GM21619 (cell line): Measurements from ENCODE around the gene RARRES2.
"Not testable (repeated sequence)": the region's sequence is repeated elsewhere in the genome, so short reads cannot be mapped to it uniquely, and the experiment has no call there.

Experiments
- ATAC-seq: cut with Tn5 transposase; IDR thresholded peaks from one replicate; pipeline ENCODE4 v1.9.1; 2021; ENCODE audit not compliant: unreplicated experiment

Gene RARRES2

GRCh38 chr7:150322114-150322832, 19.2 kb downstream of the RARRES2 start:
- peak; percentile 23 for ATAC-seq

GRCh38 chr7:150321788-150322113, 19.7 kb downstream of the RARRES2 start:
- no peak for ATAC-seq

GRCh38 chr7:150317748-150318444, 23.5 kb downstream of the RARRES2 start:
- no peak for ATAC-seq

- ATAC-seq, result not testable (repeated sequence)
Observed at GRCh38 chr7:150316987-150317386, 24.4 kb downstream of the RARRES2 start.

- no peak for ATAC-seq
Observed at GRCh38 chr7:150314639-150315239, 26.7 kb downstream of the RARRES2 start.

- ATAC-seq, result no peak
Observed at GRCh38 chr7:150313870-150314269, 27.6 kb downstream of the RARRES2 start.

GRCh38 chr7:150313367-150313809, 28.0 kb downstream of the RARRES2 start:
- no peak for ATAC-seq

GRCh38 chr7:150312649-150313366, 28.6 kb downstream of the RARRES2 start:
- ATAC-seq, result not testable (repeated sequence)

GRCh38 chr7:150311711-150312110, 29.7 kb downstream of the RARRES2 start:
- no peak for ATAC-seq

- ATAC-seq, result no peak
Observed at GRCh38 chr7:150311146-150311545, 30.3 kb downstream of the RARRES2 start.

GRCh38 chr7:150308575-150308974, 32.9 kb downstream of the RARRES2 start:
- ATAC-seq, result no peak

- ATAC-seq, result no peak
Observed at GRCh38 chr7:150307904-150308303, 33.5 kb downstream of the RARRES2 start.

- ATAC-seq, result no peak
Observed at GRCh38 chr7:150307129-150307528, 34.3 kb downstream of the RARRES2 start.

- ATAC-seq, result not testable (repeated sequence)
Observed at GRCh38 chr7:150306377-150306776, 35.1 kb downstream of the RARRES2 start.

- ATAC-seq, result not testable (repeated sequence)
Observed at GRCh38 chr7:150305903-150306284, 35.5 kb downstream of the RARRES2 start.

- ATAC-seq, result not testable (repeated sequence)
Observed at GRCh38 chr7:150305259-150305902, 36.0 kb downstream of the RARRES2 start.

GRCh38 chr7:150304499-150305258, 36.8 kb downstream of the RARRES2 start:
- ATAC-seq, result not testable (repeated sequence)

GRCh38 chr7:150302908-150303310, 38.5 kb downstream of the RARRES2 start:
- ATAC-seq, result not testable (repeated sequence)

GRCh38 chr7:150297978-150298377, 43.5 kb downstream of the RARRES2 start:
- ATAC-seq, result not testable (repeated sequence)

- not testable (repeated sequence) for ATAC-seq
Observed at GRCh38 chr7:150296802-150297201, 44.6 kb downstream of the RARRES2 start.
